Measurements from ENCODE around the gene INAFM1.

- no peak for TF ChIP-seq FOXK1 (CRISPR knock-in tag; IDR thresholded peaks at IDR 0.05)
- no peak for TF ChIP-seq TEAD4 (CRISPR knock-in tag; IDR thresholded peaks at IDR 0.05)
- TF ChIP-seq CTCF (IDR thresholded peaks at IDR 0.05), result peak; percentile 95
- no peak for TF ChIP-seq CBFB (CRISPR knock-in tag; IDR thresholded peaks at IDR 0.05; ENCODE audit: low read depth)
- no peak for TF ChIP-seq USF1 (CRISPR knock-in tag; IDR thresholded peaks at IDR 0.05)
- no peak for TF ChIP-seq PREB (CRISPR knock-in tag; IDR thresholded peaks at IDR 0.05; ENCODE audit: borderline replicate concordance)
- no peak for TF ChIP-seq NFYB (CRISPR knock-in tag; conservative IDR thresholded peaks at IDR 0.05; ENCODE audit: low read depth)
- no peak for TF ChIP-seq CREB1 (CRISPR knock-in tag; IDR thresholded peaks at IDR 0.05)
- TF ChIP-seq ZNF219 (CRISPR knock-in tag; IDR thresholded peaks at IDR 0.05; ENCODE audit: borderline replicate concordance), result no peak
- TF ChIP-seq TP53 (CRISPR knock-in tag; IDR thresholded peaks at IDR 0.05), result no peak
- TF ChIP-seq, protein P1, sequence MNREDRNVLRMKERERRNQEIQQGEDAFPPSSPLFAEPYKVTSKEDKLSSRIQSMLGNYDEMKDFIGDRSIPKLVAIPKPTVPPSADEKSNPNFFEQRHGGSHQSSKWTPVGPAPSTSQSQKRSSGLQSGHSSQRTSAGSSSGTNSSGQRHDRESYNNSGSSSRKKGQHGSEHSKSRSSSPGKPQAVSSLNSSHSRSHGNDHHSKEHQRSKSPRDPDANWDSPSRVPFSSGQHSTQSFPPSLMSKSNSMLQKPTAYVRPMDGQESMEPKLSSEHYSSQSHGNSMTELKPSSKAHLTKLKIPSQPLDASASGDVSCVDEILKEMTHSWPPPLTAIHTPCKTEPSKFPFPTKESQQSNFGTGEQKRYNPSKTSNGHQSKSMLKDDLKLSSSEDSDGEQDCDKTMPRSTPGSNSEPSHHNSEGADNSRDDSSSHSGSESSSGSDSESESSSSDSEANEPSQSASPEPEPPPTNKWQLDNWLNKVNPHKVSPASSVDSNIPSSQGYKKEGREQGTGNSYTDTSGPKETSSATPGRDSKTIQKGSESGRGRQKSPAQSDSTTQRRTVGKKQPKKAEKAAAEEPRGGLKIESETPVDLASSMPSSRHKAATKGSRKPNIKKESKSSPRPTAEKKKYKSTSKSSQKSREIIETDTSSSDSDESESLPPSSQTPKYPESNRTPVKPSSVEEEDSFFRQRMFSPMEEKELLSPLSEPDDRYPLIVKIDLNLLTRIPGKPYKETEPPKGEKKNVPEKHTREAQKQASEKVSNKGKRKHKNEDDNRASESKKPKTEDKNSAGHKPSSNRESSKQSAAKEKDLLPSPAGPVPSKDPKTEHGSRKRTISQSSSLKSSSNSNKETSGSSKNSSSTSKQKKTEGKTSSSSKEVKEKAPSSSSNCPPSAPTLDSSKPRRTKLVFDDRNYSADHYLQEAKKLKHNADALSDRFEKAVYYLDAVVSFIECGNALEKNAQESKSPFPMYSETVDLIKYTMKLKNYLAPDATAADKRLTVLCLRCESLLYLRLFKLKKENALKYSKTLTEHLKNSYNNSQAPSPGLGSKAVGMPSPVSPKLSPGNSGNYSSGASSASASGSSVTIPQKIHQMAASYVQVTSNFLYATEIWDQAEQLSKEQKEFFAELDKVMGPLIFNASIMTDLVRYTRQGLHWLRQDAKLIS (CRISPR knock-in tag; IDR thresholded peaks at IDR 0.05; ENCODE audit: borderline replicate concordance), result no peak
- TF ChIP-seq ZNF121 (CRISPR knock-in tag; IDR thresholded peaks at IDR 0.05), result no peak
- TF ChIP-seq PRDM15 (CRISPR knock-in tag; IDR thresholded peaks at IDR 0.05), result no peak
Observed at GRCh38 chr19:47247308-47247990, 27.2 kb upstream of the INAFM1 start.

Data from WTC11 (cell line).